ENCODE results near the gene NRXN2.
A peak's percentile ranks its signal among the peaks of the same experiment; 100 is the strongest.

Gene NRXN2

DNA sequence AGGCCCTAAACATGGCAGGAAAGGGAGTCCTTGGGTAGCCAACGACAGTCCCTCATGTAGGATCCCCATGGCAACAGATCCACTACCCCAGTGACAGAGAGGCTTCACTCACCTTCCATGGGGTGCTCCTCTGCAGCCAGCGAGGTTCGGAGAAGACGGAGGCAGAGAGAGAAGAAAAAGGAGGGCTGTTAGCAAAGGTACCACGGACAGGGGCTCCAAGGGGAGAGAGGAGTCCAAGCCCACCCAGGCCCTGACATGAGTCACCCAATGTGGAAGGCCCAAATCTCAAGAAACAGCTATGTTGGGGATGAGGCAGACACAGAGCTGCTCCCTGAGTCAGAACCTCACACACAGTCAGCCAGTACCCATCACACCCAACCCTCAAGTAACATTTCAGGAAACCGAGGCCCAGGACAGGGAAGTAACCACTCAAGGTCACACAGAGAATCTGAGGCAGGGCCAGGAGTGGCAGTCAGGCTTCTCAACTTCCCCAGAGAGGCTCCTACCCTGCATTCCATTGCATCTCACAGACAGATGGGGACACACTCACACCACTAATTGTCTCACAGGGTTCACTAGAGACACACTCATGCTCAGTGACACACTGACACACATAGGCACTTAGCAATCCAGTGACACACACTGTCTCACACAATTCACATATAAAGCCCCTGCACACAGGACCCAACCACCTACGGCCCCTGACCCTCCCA is 25.2 kb downstream of the NRXN2 start:
- no peak for DNase-seq

DNA sequence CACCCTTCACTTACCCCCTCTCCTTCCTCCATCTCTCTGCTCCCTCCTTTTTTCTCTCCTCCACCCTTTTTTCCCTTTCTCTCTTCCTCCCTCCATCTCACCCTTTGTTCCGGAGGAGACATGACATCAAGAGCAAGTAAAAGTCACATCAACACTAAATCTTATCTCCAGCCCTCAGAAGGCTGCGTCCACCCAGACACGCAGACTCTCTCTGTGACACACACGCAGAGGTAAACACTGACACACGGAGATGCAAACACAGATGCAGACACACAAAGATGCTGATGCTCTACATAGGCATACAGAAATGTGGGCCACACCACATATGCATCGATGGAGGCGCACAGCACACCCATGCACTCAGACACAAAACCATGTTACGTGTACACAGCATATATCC is 27.0 kb downstream of the NRXN2 start:
- DNase-seq = no peak

DNA sequence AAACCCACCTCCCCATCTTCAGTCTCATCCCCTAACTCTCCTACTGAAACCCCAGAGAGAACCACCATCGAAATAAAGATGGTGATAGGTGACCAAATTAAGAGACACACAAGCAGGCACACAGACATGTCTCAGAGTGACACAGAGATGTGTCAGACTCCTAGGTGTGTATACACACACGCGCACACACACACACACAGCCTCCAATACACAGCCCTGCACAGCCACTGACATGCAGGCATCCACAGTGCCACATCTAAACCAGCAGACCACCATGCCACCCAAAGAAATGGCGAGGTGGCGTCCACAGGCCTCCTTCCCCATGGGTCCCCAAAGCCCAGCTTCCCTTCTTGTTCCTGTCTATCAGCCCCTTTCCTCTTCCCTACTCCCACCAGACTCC is 27.4 kb downstream of the NRXN2 start:
- no peak for DNase-seq

DNA sequence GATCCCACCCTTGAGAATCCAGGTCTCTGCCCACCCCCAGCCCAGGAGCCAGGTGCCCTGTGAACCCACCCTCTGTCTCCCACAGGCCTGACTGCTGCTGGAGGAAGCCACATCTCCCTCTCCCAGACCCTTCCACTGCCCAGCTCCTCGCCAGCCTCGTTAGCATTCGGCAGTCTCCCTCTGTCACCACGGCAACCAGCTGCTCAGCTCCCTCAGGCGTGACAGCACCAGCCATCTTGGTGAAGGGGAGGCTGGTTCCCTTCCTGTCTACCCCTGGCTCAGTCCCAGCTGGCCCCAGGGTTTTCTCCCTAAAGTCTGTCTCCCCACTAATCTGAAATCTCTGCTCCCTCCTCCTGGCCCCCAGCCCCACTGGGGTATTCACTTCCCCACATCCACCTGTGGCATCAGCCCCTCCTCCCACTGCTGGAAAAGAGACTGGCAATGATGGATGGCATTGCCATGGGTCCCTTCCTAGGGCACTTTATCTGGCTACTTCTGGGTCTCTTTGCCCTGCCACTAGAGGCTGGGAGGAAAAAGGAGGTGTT is 28.1 kb downstream of the NRXN2 start:
- DNase-seq = no peak

DNA sequence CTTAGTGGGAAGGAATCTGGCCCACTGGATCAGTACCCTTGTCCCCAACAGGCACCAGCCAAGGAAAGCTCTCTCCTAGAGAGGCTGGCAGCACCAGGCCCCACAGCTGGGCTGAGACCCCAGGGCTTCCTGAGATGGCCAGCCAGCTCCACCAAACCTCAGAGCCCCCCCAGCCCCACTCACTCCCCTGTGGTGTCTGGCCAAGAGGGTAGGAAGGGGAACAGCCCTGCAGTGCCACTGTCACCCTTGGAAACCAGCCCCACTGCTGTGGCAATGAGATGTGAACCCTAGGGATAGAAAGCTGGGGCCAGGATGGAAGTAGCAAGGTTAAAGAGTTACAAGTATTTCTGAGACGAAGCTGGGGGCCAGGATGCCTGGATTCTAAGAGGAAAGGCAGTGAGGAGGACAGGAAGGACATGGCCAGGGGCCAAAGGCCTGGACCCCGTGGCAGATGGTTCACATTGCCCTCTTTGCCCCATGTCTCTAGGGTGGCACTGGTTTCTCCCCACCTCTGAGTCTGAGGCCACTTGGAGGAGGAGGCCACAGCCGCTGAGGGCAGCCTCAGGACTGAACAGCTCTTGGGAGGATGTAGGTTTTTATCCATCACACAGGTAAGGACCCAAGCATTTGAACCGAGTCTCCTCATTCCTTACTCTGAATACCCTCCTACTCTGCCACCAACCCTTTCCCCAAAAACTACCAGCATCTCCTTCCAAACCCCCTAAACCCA is 28.8 kb downstream of the NRXN2 start:
- DNase-seq = no peak

DNA sequence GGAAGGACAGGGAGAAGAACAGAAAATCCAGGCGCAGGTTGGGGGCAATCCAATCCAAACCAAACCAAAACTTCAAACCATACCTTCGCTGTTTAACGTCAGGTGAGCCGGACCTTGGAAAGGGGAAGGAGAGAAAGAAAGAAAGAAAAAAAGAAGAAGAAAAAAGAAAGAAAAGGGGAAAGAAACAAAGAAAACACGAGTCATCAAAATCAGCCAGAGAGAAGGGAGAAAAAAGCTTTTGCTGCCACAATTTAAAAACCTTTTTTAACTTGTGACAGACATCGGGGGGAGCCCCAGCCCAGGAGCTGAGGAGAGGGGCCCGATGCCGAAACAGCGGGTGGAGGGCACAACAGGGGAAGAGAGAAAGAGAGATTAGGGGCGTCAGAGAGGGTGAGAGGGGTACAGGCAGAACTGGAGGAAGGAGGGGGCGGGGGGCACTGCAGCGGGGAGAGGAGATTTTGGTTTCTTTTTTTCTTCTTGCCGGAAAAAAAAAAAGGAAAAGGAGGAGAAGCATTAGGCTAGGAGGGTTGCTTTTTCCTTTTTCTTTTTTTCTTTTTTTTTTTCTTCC is 30.1 kb downstream of the NRXN2 start:
- no peak for DNase-seq

DNA sequence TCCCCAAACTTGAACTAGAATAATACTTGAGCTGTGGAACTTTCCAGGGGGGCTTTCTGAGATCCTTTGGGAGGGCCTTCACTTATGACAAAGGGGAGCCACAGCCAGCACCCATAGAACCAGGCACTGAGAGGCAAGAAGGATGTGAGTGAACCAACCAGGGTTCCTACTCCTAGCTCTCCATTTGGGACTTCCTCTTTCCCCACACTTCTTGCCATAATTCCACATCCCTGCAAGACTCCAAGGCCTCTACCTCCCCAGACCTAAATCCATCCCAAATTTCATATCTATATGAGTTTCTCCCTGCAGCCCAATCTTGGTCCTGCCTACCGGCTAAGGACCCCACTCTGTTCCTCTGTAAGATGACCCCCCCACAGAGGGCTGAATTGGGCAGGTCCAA is 31.5 kb downstream of the NRXN2 start:
- DNase-seq = no peak

DNA sequence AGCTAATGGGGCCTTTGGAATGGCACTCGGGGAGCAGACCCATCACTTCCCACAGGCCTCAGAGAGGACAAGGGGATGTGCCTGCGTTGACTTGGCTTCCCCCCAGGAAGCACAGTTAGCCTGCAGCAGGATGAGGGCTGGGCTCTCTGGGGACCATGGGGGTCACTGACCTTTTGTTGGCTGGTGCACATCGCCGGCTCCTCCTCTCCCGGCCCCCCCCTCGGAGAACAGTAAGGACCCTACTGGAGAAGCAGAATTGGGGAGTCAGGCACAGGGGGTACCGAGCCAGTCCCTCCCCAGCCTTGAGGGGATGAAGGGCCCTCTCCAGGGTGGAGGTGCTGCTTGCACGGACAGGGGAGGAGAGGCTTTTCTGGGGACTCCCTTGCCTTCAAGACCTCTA is 32.8 kb downstream of the NRXN2 start:
- no peak for DNase-seq

DNA sequence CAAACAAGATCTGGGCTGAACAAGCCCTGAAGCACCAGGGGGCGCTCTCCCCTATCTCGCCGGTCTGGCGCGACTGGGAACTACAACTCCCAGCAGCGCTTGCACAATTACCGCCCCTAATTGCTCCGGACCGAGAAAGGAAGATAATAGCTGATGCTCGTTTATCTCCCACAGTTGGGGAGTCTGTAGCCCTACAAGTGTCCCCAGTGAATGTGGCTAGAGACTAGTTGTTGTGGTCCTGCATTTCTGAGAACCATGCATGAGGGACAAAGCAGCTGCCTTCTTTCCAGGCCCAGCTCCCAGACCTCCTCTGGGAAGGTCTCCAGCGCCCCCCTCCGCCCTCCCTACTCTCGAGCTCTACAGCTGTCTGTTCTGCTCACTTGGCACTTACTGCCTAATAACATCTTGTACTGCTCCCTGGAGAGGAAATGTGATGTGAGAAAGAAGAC is 34.4 kb downstream of the NRXN2 start:
- peak; percentile 87 for DNase-seq

DNA sequence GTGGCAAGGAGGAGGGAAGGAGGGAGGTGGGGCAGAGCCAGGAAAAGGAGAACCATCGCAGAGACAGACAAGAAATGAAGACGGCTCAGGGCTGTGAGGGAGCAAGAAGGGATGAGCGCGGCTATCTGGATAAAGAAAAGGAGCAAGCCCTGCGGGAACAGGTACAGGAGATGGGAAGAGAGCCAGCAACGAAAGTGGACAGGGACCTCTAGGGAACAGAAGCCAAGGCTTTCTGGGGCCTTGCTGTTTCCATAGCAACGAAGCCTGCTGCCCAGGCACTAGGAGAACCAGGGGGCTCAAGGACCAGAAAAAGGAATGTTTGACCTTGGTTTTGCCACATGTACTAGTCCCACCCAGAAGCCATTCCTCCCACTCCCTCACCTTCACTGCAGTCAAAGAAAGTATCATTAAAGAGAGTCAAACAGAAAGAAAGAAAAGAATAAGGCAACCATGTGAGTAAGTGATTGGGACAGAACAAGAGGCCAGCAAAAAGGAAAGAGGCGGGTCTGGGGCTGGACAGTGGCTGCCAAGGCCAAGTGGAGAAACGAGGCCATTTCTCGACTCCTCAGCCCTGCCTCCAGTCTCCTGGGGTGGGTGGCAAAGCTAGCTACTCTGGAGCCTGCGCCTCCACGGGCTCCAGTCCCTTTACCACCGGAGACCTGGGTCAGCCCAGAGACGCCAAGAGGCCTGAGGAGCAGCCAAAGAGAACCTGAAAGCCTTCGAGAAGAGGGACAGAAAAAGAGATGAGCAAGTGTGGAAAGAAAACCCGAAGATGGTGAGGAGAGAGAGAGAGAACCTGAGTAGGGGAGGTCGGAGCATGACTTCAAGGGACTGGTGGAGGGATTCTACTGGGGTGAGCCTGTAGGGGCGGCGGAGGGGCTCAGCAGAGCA is 35.1 kb downstream of the NRXN2 start:
- no peak for DNase-seq

DNA sequence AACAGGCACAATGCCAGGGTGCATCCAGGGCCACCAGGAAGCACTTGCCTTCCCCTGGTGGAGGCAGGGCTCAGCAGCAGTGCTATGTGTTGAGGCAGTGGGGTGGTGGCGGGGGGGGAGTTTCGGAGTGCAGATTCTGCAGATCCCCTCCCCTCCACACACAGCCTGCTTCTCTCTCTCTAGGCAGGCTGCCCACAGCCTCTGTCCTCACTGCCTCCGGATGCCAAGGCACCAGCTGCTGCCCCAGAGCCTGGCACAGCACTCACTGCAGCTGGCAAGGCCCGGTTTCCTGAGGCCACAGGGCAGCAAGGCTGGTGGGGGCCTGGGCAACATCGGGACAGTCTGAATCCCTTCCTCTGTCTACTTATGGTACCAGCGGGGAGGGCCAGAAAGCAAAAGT is 35.8 kb downstream of the NRXN2 start:
- DNase-seq = no peak

DNA sequence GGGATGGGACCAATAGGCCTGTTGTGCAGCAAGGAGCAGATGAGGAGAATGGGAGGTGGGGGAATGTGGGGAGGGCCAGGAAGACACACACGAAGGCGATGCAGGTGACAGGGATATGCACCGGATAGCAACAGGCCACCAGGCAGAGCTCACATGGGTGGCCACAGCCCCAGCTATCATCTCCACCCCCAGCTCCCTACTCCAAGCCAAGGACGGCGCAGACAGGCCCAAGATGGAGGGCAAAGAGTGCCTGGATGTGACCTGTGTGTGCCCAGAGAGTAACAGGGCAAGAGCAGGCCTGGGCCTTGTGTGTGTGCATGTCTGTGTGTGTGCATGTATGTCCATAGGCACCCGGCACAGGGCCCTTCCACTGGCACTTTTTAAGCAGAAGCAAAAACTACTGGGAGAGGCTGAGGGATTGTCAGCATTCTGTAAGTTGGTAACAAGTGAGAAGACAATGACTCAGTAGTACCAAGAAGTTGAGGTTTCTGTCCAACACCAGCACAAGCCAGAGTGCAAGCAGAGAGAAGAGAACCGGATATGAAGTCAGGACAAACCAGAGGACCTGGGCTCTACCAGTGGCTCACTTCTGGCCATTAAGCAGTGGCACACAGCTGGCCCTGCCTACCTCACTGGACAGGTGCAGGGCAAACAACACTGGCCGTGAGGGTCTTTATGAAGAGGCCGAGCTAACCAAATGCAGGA is 36.4 kb downstream of the NRXN2 start:
- DNase-seq = no peak

DNA sequence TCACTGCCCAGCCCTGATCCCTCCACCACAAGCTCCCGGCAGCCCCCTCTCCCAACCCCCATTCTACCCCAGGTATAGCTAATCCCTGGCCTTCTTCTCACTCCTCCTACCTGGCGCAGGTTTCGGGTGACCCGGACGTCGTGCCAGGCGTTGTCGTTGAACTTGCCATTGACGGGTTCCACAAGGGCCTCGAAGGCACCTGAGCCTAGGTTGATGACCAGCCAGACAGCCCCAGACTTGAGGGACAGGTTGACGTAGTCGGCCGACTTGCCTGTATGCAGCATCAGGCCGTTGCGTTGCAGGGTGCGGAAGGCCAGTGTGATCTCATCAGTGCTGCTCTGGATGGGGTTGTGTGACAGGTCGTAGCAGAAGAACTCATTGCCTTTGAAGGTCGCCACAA is 37.5 kb downstream of the NRXN2 start:
- no peak for DNase-seq

DNA sequence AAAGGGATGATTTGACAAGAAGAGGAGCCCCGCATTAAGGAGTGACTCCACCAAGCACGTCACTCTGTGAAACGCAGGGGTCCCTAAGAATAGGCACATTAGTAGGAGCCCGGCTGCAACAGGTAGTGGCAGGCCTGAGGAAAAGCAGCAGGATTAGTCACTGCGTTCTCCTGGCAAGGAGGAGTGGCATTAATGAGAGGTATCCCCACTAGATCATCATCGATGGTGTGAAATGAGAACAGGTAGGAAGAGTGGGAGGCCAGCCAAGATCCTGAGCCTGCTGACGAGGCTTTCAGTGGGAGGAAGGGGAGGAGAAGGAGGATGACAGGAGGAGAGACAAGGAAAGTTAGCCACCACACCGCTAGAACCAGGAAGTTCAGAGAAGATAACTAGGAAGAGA is 38.6 kb downstream of the NRXN2 start:
- no peak for DNase-seq

DNA sequence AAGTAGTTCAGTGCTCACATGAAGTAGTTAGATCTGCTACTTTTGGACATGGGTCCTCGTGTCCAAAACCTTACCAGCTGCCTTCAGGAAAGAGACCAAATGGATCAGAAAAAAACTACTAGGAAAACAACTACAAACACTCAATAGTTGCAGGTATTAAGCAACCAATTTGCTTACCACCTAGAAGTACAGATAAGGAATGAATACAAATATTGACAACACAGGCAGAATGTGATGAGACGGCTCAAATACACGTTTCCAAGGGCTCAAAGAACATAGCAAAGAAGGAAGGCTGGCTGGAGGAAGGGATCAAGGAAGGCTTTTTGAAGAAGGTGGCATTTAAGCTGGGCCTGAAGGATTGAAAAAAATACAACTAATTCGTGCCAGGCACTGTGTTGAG is 41.8 kb downstream of the NRXN2 start:
- DNase-seq = no peak

DNA sequence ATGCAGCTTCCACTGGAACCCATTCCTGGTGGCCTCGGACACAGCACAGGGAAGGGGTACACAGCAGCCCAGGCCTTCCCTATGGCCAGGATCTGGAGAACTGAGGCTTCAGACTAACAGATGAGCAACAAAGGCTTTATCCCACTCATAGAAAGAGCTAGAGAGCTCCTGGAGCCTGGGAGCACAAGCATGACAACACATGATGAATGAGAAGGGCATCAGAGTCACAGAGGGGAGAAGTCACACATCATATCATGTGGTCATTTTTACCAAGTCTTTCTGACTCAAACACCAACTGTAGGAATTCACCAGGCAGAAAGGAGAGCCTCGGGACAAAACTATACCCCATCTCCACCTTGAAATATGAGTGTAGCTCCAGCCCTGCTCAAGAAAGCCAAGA is 43.2 kb downstream of the NRXN2 start:
- DNase-seq = no peak

DNA sequence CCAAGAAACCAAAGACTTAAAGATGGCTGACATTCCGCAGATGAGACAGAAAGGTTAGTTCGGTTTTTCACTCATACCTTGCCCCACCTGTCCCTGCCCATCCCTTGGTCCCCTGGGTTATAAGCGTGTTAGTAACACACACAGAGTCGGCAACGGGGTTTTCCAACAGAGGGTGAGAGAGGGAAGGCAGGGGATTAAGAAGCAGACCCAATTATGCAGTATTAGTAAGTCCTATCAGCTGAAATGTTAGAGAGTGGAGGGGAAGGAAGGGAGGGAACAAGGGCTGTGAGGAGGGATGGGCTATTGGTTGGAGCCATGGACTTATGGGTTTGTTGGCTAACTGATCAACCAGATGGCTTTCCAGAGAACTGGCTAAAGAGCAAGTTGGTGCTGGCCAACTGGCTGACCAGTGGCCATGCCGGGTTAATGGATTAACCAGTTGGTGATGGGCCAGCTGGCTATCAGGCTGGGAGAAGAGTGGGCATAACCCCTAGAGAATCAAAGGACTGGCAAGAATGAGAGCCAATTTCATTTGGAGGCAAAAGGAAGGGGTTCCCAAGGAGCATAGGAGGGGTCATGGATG is 45.5 kb downstream of the NRXN2 start:
- DNase-seq = no peak

DNA sequence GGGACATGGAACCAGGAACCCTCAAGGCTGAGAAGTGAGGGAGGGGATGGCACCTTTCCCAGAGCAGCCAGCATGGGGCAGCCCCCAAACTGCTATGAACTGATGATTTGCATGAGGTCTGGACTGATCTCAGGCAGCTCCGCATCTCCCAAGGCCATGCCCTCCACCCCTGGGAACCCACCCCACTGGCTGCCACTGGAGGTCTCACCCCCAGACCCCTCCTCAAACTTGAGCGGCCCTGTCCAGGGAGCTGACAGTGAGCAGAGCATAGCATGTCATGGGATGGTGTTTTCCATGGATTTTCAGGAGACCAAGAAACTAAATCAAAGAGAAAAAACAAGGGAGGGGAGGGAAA is 46.8 kb downstream of the NRXN2 start:
- DNase-seq = no peak

DNA sequence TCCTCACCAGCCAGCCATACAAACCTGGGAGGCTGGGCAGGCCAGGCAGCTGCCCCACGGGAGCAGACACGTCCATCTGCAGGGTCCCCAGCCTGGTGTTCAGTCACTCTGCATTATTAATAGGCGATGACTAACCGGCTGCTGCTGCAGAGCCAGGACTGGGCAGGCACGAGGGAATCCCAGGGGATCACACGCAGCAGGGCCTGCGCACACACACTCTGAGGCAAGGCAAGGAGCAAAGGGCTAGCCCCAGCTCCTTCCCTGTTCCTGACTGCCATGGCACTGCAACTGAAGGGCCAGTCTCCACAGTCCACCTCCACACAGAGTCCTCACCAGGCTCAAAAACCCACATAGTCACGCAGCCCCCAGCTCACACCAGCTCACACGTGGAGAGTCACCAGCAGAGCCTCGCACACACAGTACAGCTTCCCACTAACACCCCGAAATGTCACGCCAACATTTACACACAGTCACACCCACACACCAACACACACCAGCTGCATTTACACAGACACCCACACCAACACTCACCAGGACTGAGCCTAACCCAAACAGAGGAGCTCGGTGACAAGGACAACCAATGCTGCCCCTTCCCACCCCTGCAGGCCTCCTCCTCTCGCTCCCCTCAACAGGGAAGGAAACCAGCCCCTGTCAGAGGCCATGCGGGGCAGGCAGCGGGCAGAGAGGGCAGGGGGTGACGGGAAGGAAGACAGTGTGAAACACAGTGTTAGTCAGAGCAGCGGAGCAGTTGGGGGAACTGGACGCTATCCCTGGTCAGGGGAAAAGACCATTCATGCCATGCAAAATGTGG is 47.3 kb downstream of the NRXN2 start:
- DNase-seq = peak; percentile 94

DNA sequence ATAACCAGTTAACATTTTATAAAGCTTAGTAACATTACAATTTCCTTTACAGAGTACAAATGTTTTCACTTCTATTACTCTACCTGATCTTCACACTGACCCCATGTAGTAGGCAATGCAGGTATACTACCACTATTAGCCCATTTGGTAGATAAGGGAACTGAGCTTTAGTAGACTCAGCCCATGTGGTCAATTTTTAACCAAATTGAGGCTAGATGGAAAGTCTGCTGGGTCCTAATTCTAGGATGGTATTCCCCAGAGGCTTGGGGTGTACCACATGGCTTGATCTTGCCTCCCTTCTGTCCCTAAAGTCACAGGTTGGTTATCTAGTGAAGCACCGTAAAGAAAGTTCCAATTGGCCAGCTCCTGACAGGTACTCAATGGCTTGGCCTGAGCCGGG is 48.2 kb downstream of the NRXN2 start:
- no peak for DNase-seq

DNA sequence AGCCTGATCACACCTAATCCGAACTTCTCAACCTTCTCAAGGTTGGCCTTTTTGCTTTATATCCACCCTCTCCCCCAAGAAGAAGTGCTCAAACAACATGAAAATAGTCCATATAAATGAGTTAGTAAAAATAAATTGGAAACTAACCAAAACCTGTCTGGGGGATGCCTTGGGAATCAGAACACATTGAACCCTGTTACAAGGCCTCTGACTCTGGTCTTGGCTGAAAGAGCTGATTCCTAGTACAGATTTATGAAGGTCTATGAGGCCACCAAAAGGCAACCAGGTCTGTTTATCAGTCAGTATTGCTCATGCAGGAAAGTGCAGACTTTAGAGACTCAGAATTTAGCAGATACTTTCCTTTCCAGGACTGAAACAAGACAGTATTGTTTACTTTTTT is 49.7 kb downstream of the NRXN2 start:
- no peak for DNase-seq

Measured in fibroblast of skin of scalp (primary cell).